ENCODE data around the gene KPNB1.

The KPNB1 gene

DNA sequence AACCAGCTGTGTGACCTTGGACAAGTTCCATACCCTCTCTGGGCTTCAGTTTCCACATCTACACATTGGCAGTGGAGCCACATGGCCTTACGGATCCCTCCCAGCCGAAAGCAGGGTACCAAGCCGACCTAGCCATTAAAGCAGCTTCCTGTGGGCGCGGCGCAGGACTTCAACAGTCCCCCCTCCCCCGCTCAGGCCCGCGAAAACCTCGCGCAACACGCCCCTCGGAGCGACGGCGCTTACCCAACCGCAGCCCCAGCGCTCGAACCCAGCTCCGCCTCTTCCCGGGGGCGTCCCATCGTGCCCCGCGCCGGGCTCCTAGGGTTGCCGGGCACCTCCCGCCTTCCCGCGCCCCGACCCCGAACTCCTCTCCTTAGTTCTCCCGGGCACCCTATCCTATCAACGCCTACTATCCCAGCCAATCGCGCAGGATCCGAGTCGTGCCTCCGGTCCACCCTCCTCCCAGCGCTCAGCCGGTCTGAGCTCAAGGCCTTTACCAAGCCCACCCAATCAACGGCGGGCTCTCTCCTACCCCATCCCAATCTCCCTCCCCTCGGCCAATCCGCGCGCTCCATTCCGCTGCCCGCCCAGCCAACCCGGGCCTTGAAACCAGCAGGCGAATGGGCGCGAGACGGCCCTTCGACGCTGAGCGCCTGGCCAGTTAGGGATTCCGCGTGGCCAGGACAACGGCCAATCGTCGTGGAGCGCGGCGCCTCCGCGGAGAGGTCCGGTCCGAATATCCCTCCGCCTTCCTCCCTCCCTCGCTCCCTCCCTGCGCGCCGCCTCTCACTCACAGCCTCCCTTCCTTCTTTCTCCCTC is at the start of gene KPNB1:
Gene KPNB1, plus strand, starts transcription at position 767 of the 819 bp plus-strand sequence. CDS start 326 bp downstream, outside the sequence.
- peak; percentile 98 for DNase-seq

GRCh38 chr17:47603830-47604597 is 45.7 kb upstream of the KPNB1 start:
- peak; percentile 71 for DNase-seq

- DNase-seq: no peak
Observed at GRCh38 chr17:47604598-47604927, 45.2 kb upstream of the KPNB1 start.

DNA sequence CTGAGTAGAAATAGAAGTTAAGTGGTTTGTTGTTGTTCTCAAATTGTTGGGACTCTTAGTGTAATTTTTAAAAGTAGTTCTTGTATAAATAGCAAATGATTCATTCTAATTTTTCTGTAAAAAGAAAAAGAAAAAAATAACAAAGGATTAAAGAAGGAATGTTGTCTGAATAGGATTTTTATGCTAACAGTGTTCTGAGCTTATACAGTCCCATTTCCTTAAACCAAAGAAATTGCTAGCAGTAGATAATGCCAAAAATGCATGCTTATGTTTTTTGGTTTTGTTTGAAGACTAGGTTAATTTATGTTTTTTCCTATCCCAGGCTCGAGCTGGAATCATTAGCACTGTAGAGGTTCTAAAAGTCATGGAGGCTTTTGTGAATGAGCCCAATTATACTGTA is 44.7 kb upstream of the KPNB1 start:
- no peak for DNase-seq

DNA sequence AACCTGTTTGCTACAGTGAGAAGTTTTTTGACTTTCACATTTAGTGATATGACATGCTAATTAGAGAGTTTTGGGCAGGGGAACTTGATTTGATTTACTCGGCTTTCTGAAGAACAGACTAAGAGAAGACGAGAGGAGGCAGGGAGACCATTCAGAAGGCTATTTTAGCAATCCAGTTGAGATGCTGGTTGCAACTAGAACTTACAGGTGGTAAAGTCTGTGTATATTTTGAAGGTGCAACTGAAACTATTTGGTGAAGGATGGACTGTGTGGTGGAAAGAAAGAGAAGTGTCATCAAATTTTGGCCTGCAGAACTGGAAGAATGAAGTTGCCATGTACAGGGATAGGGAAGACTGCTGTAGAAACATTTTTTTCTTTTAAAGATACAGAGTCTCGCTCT is 42.2 kb upstream of the KPNB1 start:
- DNase-seq: no peak

DNA sequence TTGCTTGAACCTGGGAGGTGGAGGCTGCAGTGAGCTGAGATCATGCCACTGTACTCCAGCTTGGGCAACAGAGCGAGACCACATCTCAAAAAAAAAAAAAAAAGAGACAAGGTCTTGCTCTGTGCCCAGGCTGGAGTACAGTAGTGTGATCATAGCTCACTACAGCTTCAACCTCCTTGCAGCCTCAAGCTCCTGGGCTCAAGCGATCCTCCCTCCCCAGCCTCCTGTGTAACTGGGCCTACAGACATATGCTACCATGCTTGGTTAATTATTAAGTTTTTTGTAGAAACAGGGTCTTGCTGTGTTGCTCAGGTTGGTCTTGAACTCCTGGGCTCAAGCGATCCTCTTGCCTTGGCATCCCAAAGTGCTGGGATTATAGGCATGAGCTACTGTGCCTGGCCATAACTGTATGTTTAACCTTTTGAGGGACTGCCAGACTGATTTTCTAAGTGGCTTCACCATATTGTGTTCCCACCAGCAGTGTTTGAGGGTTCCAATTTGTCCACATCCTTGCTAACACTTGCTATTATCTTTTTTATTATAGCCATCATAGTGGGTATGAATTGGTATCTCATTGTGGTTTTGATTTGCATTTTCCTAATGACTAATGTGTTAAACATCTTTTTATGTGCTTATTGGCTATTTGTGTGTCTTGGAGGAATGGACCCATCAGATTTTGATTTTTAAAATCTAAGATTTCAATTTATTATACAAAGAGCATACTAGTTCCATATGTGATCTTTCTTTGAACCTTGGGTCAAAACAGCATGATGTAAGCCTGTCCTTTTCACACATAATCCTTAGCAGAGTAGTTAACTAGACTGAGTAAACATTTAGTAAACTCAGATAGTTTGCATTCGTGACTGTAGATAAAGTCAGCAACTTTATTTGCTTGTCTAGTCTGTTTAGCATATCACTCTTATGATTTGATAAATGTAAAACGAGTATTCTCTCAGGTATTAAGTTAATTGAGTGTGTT is 38.1 kb upstream of the KPNB1 start:
- no peak for DNase-seq

GRCh38 chr17:47615766-47616424 is 33.8 kb upstream of the KPNB1 start:
- DNase-seq: peak; percentile 35

- no peak for DNase-seq
Observed at GRCh38 chr17:47618410-47618809, 31.3 kb upstream of the KPNB1 start.

DNA sequence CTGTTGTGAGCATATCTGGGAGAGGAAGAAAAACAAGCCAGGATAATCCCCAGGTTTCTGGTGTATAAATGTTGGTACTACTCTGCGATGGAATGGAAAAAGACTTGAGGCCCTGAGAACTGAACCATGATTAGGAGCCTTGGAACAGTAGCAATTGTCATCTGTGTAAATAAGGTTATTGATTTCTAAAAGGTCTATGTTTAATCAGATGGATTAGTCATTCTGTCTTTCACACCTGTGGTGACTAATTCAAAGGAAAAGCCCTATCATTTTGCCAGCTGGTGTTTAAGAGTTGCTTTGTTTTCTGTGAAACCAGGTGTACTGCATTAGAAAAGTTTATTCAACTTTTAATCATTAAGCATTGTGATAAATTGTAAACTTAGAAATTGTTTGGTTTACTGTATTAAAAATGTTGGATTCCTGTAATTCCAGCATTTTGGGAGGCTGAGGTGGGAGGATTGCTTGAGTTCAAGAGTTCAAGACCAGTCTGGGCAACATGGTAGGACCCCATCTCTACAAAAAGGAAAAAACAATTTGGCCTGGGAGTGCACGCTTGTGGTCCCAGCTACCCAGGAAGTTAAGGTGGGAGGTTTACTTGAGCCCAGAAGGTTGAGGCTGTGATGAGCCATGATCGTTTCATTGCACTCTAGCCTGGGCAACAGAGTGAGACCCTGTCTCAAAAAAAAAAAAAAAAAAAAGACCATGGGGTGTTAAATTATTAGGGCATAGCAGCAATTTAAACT is 29.0 kb upstream of the KPNB1 start:
- no peak for DNase-seq

GRCh38 chr17:47621293-47622179 is 28.2 kb upstream of the KPNB1 start:
- peak; percentile 89 for DNase-seq

DNA sequence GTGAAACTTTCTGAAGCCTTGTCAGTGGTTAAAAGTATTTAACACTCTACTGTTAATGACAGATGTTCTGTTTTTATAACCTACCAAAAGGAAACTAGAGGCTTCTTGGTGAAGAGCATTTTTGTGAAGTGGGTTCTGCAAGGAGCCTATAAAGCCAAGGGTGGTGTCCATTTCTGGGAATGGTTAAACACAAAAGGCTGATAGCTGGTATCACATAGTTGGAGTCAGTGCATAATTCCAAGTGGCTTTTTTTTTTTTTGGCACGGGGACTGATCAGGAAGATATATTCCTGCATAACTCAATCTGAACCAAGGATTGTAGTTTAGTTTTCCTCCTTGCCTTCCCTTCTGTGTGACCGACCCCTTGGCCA is 27.6 kb upstream of the KPNB1 start:
- DNase-seq: no peak

GRCh38 chr17:47624727-47625068 is 25.0 kb upstream of the KPNB1 start:
- no peak for DNase-seq

DNA sequence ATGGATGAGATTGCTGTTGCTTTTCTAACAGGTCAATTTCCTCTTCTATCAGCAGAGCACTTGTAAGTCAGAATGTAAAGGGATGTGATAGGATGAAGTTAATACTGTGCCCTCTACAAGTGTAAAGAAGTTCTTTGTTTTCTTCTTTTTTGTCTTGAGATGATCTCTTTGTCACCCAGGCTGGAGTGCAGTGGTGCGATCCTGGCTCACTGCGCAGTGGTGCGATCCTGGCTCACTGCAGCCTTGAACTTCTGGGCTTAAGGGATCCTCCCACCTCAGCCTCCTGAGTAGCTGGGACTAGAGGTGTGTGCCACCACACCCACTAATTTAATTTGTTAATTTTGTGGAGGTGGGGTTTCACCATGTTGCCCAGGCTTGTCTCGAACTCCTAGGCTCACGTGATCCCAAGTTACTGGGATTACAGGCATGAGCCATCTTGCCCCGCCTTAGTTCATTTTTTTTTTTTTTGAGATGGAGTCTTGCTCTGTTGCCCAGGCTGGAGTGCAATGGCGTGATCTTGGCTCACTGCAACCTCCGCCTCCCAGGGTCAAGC is 21.6 kb upstream of the KPNB1 start:
- no peak for DNase-seq

DNA sequence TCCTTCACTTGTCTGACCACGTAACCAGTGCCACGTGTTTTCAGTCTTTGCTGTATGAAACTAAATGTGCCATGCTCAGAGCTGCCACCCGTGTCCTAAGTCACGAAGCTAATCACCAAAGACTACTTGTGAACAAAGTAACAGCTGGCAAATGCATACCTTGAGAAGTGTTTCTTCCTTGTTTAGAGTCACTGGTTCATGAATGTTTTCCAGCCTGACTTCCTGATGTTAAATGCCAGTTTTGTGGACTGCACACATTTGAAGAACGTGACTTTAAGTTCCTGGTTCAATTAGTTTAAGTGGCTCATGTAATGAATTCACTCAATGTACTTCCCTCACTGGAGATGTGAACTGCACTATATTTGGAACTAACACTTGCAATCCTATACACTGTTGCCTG is 19.9 kb upstream of the KPNB1 start:
- no peak for DNase-seq

DNA sequence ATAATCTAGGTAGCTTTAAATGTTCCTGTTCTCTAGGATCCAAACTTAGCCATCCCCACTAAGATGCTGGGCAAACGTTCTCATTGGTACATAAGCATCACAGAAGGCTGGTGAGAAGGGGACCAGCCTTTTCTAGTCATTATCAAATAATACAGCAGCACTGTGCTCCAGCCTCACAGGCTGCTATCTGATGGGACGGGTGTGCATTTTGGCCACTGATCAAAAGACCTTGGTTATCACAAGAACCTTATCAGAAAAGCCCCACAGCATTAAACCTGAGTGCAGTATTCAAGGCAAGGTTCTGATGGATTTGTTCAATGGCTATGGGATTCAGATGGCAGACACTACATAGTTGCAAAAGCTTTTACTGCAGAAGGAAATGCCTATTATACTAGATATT is 19.1 kb upstream of the KPNB1 start:
- DNase-seq: no peak

GRCh38 chr17:47632991-47633390 is 16.7 kb upstream of the KPNB1 start:
- DNase-seq: no peak

DNA sequence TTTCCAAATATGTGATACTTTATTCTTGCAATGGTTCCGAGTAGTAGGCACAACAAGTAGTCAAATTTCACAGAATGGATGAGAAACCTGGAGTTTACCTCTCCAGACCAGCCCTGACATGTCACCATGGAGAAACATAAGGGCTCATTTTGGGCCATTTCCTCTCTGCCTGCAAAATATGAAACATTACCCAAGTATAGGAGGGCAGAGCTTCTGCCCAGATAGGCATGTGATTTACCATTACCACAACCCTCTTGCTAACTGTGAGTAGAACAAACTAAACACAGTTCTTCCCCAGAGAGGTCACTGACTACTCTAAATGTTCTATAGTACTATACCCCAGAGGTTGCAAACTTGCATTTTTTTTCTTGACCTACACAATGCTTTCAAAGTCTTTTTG is 15.7 kb upstream of the KPNB1 start:
- no peak for DNase-seq

DNA sequence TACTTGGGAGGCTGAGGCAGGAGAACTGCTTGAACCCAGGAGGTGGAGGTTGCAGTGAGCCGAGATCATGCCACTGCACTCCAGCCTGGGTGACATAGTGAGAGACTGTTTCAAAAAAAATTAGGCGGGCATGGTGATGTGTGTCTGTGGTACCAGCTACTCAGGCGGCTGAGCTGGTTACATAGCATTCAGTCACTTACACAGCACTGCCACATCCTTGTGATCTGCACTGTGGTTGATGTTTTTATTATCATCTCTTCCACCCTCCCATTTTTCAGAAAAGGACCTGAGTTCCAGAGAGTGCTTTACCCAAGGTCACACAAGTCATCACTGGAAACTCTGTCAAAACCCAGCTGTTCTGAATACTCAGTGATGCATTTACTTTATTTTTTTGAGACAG is 14.8 kb upstream of the KPNB1 start:
- no peak for DNase-seq

DNA sequence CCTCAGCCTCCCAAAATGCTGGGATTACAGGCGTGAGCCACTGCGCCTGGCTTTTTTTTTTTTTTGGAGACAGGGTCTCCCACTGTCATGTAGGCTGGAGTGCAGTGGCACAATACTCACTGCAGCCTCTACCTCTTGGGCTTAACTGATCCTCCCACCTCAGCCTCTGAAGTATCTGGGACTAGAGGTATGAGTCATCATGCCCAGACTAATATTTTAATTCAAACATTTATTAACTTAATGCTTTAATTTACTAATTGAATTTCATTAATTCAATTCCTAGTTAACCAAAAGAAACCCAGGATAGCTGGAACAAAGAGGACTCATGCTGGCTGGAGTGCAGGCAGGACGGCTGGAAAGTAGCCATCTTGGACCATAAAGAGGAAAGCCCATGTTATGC is 14.0 kb upstream of the KPNB1 start:
- DNase-seq: no peak

GRCh38 chr17:47636273-47637030 is 13.3 kb upstream of the KPNB1 start:
- DNase-seq: no peak

Data from NCI-H2227 treated with DMSO at 0.1 percent for 48 hours (cell line).